ENCODE results near the gene MRPL4. TPM values are rescaled to one million over a fixed set of nuclear protein-coding genes. Genes with fewer than 3 reads are reported as not detected.

The MRPL4 gene
- total and polyA plus RNA-seq, 2 of the 13 experiments (the other 11 are each of a cell fraction or from before 2014, with no cell fraction given), result 40.6 to 42.5 TPM

DNA sequence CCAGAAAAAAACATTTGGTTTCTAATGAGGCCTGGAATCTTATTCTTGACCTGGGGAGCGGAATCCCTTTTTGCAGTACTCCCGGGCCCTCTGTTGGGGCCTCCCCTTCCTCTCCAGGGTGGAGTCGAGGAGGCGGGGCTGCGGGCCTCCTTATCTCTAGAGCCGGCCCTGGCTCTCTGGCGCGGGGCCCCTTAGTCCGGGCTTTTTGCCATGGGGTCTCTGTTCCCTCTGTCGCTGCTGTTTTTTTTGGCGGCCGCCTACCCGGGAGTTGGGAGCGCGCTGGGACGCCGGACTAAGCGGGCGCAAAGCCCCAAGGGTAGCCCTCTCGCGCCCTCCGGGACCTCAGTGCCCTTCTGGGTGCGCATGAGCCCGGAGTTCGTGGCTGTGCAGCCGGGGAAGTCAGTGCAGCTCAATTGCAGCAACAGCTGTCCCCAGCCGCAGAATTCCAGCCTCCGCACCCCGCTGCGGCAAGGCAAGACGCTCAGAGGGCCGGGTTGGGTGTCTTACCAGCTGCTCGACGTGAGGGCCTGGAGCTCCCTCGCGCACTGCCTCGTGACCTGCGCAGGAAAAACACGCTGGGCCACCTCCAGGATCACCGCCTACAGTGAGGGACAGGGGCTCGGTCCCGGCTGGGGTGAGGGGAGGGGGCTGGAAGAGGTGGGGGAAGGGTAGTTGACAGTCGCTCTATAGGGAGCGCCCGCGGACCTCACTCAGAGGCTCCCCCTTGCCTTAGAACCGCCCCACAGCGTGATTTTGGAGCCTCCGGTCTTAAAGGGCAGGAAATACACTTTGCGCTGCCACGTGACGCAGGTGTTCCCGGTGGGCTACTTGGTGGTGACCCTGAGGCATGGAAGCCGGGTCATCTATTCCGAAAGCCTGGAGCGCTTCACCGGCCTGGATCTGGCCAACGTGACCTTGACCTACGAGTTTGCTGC is 35.1 kb downstream of the MRPL4 start, which contains the start of gene ICAM4 (continued):
- TF ChIP-seq, protein P1, sequence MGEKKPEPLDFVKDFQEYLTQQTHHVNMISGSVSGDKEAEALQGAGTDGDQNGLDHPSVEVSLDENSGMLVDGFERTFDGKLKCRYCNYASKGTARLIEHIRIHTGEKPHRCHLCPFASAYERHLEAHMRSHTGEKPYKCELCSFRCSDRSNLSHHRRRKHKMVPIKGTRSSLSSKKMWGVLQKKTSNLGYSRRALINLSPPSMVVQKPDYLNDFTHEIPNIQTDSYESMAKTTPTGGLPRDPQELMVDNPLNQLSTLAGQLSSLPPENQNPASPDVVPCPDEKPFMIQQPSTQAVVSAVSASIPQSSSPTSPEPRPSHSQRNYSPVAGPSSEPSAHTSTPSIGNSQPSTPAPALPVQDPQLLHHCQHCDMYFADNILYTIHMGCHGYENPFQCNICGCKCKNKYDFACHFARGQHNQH (CRISPR knock-in tag; IDR thresholded peaks at IDR 0.05), result peak; percentile 24; the same call in 1 of the 2 replicates
- TF ChIP-seq RCOR2 (CRISPR knock-in tag; IDR thresholded peaks at IDR 0.05), result no peak
- peak; percentile 34; the same call in 1 of the 2 replicates for TF ChIP-seq KDM3A (CRISPR knock-in tag; IDR thresholded peaks at IDR 0.05; ENCODE audit: low read depth)
- TF ChIP-seq REXO4 (CRISPR knock-in tag; IDR thresholded peaks at IDR 0.05; ENCODE audit: borderline replicate concordance), result peak; percentile 60; the same call in 1 of the 2 replicates
- TF ChIP-seq HNRNPL (IDR thresholded peaks at IDR 0.05; ENCODE audit: low read depth, low read length), result 0 out of 2 replicates have a peak, but pooled peaks have one; percentile 63
- TF ChIP-seq, protein P2, sequence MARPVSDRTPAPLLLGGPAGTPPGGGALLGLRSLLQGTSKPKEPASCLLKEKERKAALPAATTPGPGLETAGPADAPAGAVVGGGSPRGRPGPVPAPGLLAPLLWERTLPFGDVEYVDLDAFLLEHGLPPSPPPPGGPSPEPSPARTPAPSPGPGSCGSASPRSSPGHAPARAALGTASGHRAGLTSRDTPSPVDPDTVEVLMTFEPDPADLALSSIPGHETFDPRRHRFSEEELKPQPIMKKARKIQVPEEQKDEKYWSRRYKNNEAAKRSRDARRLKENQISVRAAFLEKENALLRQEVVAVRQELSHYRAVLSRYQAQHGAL (CRISPR knock-in tag; IDR thresholded peaks at IDR 0.05; ENCODE audit: not compliant biosample characterization), result no peak
- peak; percentile 31; the same call in 1 of the 2 replicates for TF ChIP-seq KMT2A (CRISPR knock-in tag; IDR thresholded peaks at IDR 0.05)
- TF ChIP-seq SMARCC2 (IDR thresholded peaks at IDR 0.05), result no peak
- TF ChIP-seq ZSCAN12 (CRISPR knock-in tag; IDR thresholded peaks at IDR 0.05), result no peak
- no peak for TF ChIP-seq DMAP1 (CRISPR knock-in tag; IDR thresholded peaks at IDR 0.05)
- TF ChIP-seq, protein P3, sequence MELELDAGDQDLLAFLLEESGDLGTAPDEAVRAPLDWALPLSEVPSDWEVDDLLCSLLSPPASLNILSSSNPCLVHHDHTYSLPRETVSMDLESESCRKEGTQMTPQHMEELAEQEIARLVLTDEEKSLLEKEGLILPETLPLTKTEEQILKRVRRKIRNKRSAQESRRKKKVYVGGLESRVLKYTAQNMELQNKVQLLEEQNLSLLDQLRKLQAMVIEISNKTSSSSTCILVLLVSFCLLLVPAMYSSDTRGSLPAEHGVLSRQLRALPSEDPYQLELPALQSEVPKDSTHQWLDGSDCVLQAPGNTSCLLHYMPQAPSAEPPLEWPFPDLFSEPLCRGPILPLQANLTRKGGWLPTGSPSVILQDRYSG (CRISPR knock-in tag; IDR thresholded peaks at IDR 0.05), result no peak
- TF ChIP-seq KAT2B (IDR thresholded peaks at IDR 0.05; ENCODE audit: borderline replicate concordance, low read depth, low read length), result no peak
- TF ChIP-seq, protein P4, sequence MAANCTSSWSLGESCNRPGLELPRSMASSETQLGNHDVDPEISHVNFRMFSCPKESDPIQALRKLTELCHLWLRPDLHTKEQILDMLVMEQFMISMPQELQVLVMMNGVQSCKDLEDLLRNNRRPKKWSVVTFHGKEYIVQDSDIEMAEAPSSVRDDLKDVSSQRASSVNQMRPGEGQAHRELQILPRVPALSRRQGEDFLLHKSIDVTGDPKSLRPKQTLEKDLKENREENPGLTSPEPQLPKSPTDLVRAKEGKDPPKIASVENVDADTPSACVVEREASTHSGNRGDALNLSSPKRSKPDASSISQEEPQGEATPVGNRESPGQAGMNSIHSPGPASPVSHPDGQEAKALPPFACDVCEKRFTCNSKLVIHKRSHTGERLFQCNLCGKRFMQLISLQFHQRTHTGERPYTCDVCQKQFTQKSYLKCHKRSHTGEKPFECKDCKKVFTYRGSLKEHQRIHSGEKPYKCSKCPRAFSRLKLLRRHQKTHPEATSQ (CRISPR knock-in tag; IDR thresholded peaks at IDR 0.05; ENCODE audit: borderline replicate concordance), result no peak
- TF ChIP-seq TCF12 (IDR thresholded peaks at IDR 0.05), result no peak
- TF ChIP-seq TCF12 (CRISPR knock-in tag; IDR thresholded peaks at IDR 0.05), result 0 out of 2 replicates have a peak, but pooled peaks have one; percentile 18
- 0 out of 2 replicates have a peak, but pooled peaks have one; percentile 27 for TF ChIP-seq TARDBP (CRISPR knock-in tag; IDR thresholded peaks at IDR 0.05)
- TF ChIP-seq, protein P5, sequence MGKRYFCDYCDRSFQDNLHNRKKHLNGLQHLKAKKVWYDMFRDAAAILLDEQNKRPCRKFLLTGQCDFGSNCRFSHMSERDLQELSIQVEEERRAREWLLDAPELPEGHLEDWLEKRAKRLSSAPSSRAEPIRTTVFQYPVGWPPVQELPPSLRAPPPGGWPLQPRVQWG (CRISPR knock-in tag; IDR thresholded peaks at IDR 0.05; ENCODE audit: borderline replicate concordance, low read depth), result no peak
- TF ChIP-seq HDAC2 (CRISPR knock-in tag; IDR thresholded peaks at IDR 0.05), result peak; percentile 39; the same call in 1 of the 2 replicates
- no peak for TF ChIP-seq ZNF367 (CRISPR knock-in tag; IDR thresholded peaks at IDR 0.05; ENCODE audit: borderline replicate concordance)
- peak; percentile 31 for TF ChIP-seq ISL2 (CRISPR knock-in tag; IDR thresholded peaks at IDR 0.05)
- no peak for TF ChIP-seq RFX3 (CRISPR knock-in tag; IDR thresholded peaks at IDR 0.05)
- TF ChIP-seq ZBTB8A (CRISPR knock-in tag; IDR thresholded peaks at IDR 0.05; ENCODE audit: borderline replicate concordance, low read depth), result no peak
- TF ChIP-seq, protein P6, sequence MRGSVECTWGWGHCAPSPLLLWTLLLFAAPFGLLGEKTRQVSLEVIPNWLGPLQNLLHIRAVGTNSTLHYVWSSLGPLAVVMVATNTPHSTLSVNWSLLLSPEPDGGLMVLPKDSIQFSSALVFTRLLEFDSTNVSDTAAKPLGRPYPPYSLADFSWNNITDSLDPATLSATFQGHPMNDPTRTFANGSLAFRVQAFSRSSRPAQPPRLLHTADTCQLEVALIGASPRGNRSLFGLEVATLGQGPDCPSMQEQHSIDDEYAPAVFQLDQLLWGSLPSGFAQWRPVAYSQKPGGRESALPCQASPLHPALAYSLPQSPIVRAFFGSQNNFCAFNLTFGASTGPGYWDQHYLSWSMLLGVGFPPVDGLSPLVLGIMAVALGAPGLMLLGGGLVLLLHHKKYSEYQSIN (CRISPR knock-in tag; IDR thresholded peaks at IDR 0.05; ENCODE audit: borderline replicate concordance), result no peak

Measured in HepG2 (cell line).